Adrenal gland (tissue), 12 donors: Measurements from ENCODE around the gene TPK1. TPM values are rescaled to one million over a fixed set of nuclear protein-coding genes. Genes with fewer than 3 reads are reported as not detected.

Source experiments
- DNase-seq, 7 donors: peaks; one replicate each; pipeline ENCODE4 v3.0.0-alpha.2; 2019 to 2020
- H3K27ac ChIP-seq, 5 donors: fragments of 200-600 bp; sonication (generic) in 4 of 5; 1 replicate in 3 of 5; 2 replicates in 2 of 5; pipeline versions ENCODE4 v1.5.1 to v1.8.0; 2016 to 2020; ENCODE audit warnings: mild to moderate bottlenecking in 1 of 5
- H3K27me3 ChIP-seq: fragments of 200-600 bp; 2 replicates; pipeline ENCODE4 v1.8.0; 2021
- H3K36me3 ChIP-seq, 2 donors: fragments of 200-600 bp; replicated peaks in 1 of 2; 1 replicate in 1 of 2; 2 replicates in 1 of 2; pipeline versions ENCODE4 v1.5.1 to v1.8.0; 2018 to 2022
- H3K4me1 ChIP-seq, 2 donors: fragments of 200-600 bp; replicated peaks in 1 of 2; 1 replicate in 1 of 2; 2 replicates in 1 of 2; pipeline versions ENCODE4 v1.5.1 to v1.8.0; 2018 to 2021
- H3K4me3 ChIP-seq, 4 donors: fragments of 200-600 bp; sonication (generic) in 3 of 4; one replicate each; pipeline ENCODE4 v1.5.1; 2016 to 2018
- H3K9me3 ChIP-seq, 3 donors: fragments of 200-600 bp; sonication (generic) in 1 of 3; replicated peaks in 1 of 3; 1 replicate in 2 of 3; 2 replicates in 1 of 3; pipeline versions ENCODE4 v1.5.1 to v1.8.0; 2016 to 2021
- CTCF ChIP-seq, 6 experiments: fragments of 450-650 bp in 4 of 6; fragments of 200-600 bp in 2 of 6; sonication (generic) in 1 of 6; IDR thresholded peaks; 1 replicate in 5 of 6; 2 replicates in 1 of 6; pipeline versions ENCODE4 v1.5.1 to v1.8.0; 2016 to 2021; ENCODE audit warnings: antibody characterized with exemption in 6 of 6, mild to moderate bottlenecking in 2 of 6, moderate library complexity in 1 of 6
- POLR2A ChIP-seq, 2 donors: fragments of 450-650 bp; IDR thresholded peaks; one replicate each; pipeline ENCODE4 v1.6.1; 2017; ENCODE audit warnings: antibody characterized with exemption in 2 of 2, mild to moderate bottlenecking in 2 of 2, moderate library complexity in 1 of 2
- WGBS, 4 donors: extraction: QIAGEN DNeasy Blood & Tissue Kit in 2 of 4; methylation state at CpG; one replicate each; pipeline versions ENCODE4 v1.1.5 to v1.1.7; 2013 to 2017; 5-methylcytosine and 5-hydroxymethylcytosine counted together
- intact Hi-C, 2 donors: fragments of 100-400 bp; cut with DNase I; formaldehyde crosslinking; loops; one replicate each; pipeline versions ENCODE4 v1.14.1 to v1.15.0; 2022 to 2023
- polyA plus RNA-seq, 3 donors: library from polyadenylated mRNA; stranded (reverse); fragments of 200-250 nt in 2 of 3; fragments of 350-450 nt in 1 of 3; fragmentation: Illumina TruSeq in 1 of 3; extraction: RNeasy Lipid Tissue Mini Kit (QIAGEN cat#74804) in 1 of 3; gene quantifications; one replicate each; pipeline ENCODE4 v1.2.3, GENCODE V29; 2013 to 2014
- total RNA-seq, 9 donors: library from RNA; depleted of rRNA in 4 of 9; stranded (reverse); fragments of >200 nt in 4 of 9; fragments of 120-200 nt in 1 of 9; fragmentation: NEBNext Ultra II Directional in 1 of 9; extraction: Animal tissue kit (Norgen Biotek cat#: 25700) in 1 of 9; gene quantifications; one replicate each; pipeline versions ENCODE4 v1.1.0 to v1.2.4, GENCODE V29; 2013 to 2023
- donor health status: healthy with polysubstance abuse.
- donor health status: Bipolar disorder and iron deficiency.
- donor health status: DM: yes; HTN: yes; CAD: no.
- donor health status: DM: no; HTN: no; CAD: no.
- donor health status: DM: no; HTN: no; CAD: no.
- donor health status: DM: yes; HTN: yes; CAD: no.

Gene TPK1
- total and polyA plus RNA-seq, 12 donors = 3.7 to 10.6 (median 9.6) TPM

GRCh38 chr7:144508702-144509101 lies 327.2 kb downstream of the TPK1 start:
- no peaks in the 10 kb centered on the region for H3K36me3 ChIP-seq
- no peaks in the 10 kb centered on the region for H3K27me3 ChIP-seq
- TF ChIP-seq POLR2A (IDR thresholded peaks at IDR 0.05) (no peak), CTCF (IDR thresholded peaks at IDR 0.05) (no peak)
- no peaks in the 10 kb centered on the region for H3K4me1 ChIP-seq
- H3K27ac ChIP-seq = no peak overlapping the region
- no peaks in the 10 kb centered on the region for H3K9me3 ChIP-seq
- intact Hi-C loops = no loop called here
- DNase-seq = no peak
- WGBS, 4 donors = 73 to 87% (median 80%) methylated on average over 4 of the region's 4 CpGs
- H3K4me3 ChIP-seq = no peak overlapping the region

GRCh38 chr7:144503215-144503614 lies 332.6 kb downstream of the TPK1 start:
- no peaks in the 10 kb centered on the region for H3K4me1 ChIP-seq
- H3K27me3 ChIP-seq = no peaks in the 10 kb centered on the region
- no peak overlapping the region for H3K27ac ChIP-seq
- DNase-seq = no peak
- TF ChIP-seq CTCF (IDR thresholded peaks at IDR 0.05) (no peak), POLR2A (IDR thresholded peaks at IDR 0.05) (no peak)
- WGBS, 4 donors = 81 to 89% (median 87%) methylated on average over 6 of the region's 6 CpGs
- peaks cover 0 to 3% (median 0%) of the 10 kb centered on the region in 3 donors for H3K9me3 ChIP-seq
- no peak overlapping the region for H3K4me3 ChIP-seq
- intact Hi-C loops = no loop called here
- no peaks in the 10 kb centered on the region for H3K36me3 ChIP-seq

GRCh38 chr7:144500225-144500624 lies 335.6 kb downstream of the TPK1 start:
- intact Hi-C loops = no loop called here
- H3K27ac ChIP-seq = no peak overlapping the region
- no peak for DNase-seq
- H3K27me3 ChIP-seq = no peaks in the 10 kb centered on the region
- H3K4me1 ChIP-seq = no peaks in the 10 kb centered on the region
- H3K36me3 ChIP-seq = no peaks in the 10 kb centered on the region
- no peak overlapping the region for H3K4me3 ChIP-seq
- no peak for TF ChIP-seq POLR2A (IDR thresholded peaks at IDR 0.05)
- no peak for TF ChIP-seq CTCF (IDR thresholded peaks at IDR 0.05)
- peaks cover 0 to 4% (median 0%) of the 10 kb centered on the region in 3 donors for H3K9me3 ChIP-seq
- 52 to 58% (median 55%) methylated on average over 5 of the region's 5 CpGs for WGBS, 4 donors

GRCh38 chr7:144497282-144497681 lies 338.6 kb downstream of the TPK1 start:
- Histone ChIP-seq H3K4me1 (no peaks in the 10 kb centered on the region), H3K9me3 (peaks cover 0 to 5% (median 4%) of the 10 kb centered on the region in 3 donors), H3K4me3 (no peak overlapping the region), H3K27ac (no peak overlapping the region), H3K27me3 (no peaks in the 10 kb centered on the region), H3K36me3 (no peaks in the 10 kb centered on the region)
- intact Hi-C loops = no loop called here
- no peak for DNase-seq
- TF ChIP-seq POLR2A (IDR thresholded peaks at IDR 0.05) = no peak
- no peak for TF ChIP-seq CTCF (IDR thresholded peaks at IDR 0.05)
- WGBS, 4 donors = 65 to 87% (median 75%) methylated on average over 1 of the region's 1 CpG
